ENCODE data around the gene SV2C. TPM values are rescaled to one million over a fixed set of nuclear protein-coding genes. Genes with fewer than 3 reads are reported as not detected.

Gene SV2C
- total RNA-seq = not detected in 2 replicates

GRCh38 chr5:76082772-76083554 lies at the start of gene SV2C:
Gene SV2C (plus strand): TSS chr5:76083383. CDS start chr5:76131751, 48,368 bp downstream.

GRCh38 chr5:76402886-76403765 lies 319.9 kb downstream of the SV2C start, which contains the start of gene IQGAP2:
Gene IQGAP2 (plus strand): TSS chr5:76403285. CDS start chr5:76403546, 261 bp downstream.

Small RNA genes lying within 50 kb of the gene (small RNA-seq; reads per million reads assigned to genes)
- gene AC113404.2 = not detected
- gene RNA5SP186 = not detected
